ENCODE measurements around the gene MYOF.

Gene MYOF, protein sequence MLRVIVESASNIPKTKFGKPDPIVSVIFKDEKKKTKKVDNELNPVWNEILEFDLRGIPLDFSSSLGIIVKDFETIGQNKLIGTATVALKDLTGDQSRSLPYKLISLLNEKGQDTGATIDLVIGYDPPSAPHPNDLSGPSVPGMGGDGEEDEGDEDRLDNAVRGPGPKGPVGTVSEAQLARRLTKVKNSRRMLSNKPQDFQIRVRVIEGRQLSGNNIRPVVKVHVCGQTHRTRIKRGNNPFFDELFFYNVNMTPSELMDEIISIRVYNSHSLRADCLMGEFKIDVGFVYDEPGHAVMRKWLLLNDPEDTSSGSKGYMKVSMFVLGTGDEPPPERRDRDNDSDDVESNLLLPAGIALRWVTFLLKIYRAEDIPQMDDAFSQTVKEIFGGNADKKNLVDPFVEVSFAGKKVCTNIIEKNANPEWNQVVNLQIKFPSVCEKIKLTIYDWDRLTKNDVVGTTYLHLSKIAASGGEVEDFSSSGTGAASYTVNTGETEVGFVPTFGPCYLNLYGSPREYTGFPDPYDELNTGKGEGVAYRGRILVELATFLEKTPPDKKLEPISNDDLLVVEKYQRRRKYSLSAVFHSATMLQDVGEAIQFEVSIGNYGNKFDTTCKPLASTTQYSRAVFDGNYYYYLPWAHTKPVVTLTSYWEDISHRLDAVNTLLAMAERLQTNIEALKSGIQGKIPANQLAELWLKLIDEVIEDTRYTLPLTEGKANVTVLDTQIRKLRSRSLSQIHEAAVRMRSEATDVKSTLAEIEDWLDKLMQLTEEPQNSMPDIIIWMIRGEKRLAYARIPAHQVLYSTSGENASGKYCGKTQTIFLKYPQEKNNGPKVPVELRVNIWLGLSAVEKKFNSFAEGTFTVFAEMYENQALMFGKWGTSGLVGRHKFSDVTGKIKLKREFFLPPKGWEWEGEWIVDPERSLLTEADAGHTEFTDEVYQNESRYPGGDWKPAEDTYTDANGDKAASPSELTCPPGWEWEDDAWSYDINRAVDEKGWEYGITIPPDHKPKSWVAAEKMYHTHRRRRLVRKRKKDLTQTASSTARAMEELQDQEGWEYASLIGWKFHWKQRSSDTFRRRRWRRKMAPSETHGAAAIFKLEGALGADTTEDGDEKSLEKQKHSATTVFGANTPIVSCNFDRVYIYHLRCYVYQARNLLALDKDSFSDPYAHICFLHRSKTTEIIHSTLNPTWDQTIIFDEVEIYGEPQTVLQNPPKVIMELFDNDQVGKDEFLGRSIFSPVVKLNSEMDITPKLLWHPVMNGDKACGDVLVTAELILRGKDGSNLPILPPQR (N-terminal part only)

DNA sequence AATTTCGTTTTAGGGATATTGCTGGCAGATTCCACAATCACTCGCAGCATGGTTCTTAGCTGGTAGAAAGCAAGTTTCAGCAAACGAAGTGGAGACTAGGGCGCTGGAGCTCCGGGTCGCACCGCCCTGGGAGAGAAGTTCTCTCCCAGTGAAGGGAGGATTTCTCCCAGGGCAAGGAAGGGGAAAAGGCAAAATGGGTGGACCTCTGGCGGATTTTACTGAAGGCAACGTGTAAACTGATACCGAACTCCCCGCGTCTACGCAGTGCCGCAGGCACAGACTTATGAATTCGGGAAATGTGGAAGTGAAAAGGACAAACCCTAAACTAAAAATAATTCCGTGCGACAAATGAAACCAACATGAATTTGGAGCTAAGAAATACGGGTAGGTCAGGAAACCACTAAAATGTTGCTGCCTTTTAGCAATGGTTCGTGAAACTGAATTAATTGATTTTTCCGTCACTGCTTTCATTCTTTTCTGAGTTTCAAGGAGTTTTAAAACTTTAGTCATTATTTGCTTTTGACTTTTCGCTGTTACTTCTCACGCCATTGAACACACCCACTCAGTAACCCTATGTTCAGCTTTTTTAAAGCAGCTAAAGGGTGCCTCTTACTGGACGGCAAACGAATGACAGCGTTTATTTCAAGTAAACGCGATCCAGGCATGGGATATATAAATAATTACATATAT, at the start of gene MYOF:
Gene MYOF, minus strand, starts transcription at position 190 of the 690 bp plus-strand sequence. Its CDS starts 140 bp downstream, at position 50.
- peak; percentile 84 for DNase-seq

DNA sequence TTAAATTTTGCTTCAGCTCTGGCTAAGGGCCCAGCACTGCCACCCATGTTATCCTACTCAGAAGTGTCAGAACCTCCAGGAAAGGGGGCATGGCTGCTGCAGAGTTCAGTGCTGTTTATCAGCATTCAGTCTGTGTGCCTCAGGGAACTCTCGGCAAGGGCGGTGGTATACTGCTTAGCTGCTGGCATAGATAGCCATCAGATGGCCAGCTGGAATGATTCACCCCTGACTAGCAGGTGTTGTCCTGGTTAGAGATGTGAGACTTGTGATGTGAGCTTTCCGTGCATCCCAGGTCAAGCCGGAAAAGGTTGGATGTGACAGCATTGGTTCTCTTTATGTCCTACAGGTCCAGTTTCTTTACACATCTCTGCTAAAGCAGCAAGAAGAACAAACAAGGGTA, 36.4 kb upstream of the MYOF start:
- DNase-seq = no peak

DNA sequence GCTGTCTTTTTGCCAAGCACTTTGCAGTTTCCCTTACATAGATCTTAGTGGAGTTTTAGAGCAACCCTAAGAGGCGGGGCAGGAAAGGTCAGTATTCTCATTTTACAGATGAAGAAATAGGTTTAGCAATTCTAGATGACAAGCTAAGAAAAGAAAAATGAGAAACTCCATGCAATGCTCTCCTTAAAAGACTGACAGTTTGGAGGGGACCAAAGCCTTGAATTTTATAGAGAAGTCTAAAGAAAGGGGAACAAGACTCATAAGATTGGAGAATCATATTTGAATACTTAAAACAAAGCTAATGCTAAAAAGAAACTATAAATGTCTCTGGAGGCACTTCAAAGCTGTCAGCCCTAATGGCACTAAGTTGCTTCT, 33.9 kb upstream of the MYOF start:
- no peak for DNase-seq

DNA sequence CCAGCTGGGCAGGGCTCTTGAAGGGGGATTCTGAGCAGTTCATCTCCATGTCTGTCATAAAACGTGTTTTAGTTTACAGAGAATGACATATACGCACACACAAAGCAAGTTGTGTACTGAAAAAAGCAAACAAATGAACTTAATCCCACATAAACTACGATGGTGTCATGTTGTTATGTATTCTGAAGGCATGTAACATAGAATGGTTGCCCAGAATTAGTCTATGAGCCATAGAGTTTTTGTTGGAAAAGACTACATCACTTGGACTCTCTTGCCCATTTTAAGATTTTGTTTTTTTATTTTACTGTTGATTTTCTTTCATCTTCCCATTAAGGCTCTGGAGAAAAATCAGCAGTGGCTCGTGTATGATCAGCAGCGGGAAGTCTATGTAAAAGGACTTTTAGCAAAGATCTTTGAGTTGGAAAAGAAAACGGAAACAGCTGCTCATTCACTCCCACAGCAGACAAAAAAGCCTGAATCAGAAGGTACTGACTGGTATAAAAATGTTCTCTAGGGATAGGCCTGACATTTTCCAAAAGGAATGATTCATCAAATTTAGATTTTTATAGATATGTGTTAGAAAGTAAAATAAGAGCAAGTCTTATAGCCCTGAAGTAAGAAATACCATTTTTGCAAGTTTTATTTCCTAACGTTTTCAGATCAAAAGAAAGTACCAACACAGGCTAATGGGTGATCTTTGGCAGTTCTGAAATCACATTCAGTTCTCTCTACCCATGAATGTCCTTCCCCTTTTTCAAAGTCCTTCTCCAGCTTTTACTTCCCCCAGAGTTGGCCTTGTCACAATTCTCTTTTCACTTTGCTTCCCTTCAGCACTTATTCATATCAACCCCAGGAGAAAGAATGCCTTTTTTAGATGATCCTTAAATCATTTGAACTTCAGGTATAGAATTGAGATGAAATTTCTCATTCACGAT, 33.2 kb upstream of the MYOF start:
- no peak for DNase-seq

DNA sequence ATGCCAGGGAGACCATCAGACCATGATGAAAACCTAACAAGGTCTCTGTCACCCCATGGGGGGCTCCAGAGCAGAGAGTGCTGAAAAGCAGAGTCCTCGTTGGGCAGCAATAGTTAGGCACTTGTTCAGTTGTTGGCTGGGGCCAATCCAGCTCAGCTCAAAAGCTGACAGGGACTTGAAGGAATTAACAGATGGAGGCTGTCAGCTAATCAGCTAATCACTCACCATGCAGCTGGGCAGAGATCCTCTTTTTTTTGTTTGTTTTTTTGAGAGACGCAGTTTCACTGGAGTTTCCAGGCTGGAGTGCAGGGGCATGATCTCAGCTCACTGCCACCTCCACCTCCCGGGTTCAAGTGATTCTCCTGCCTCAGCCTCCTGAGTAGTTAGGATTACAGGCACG, 32.4 kb upstream of the MYOF start:
- DNase-seq = no peak

DNA sequence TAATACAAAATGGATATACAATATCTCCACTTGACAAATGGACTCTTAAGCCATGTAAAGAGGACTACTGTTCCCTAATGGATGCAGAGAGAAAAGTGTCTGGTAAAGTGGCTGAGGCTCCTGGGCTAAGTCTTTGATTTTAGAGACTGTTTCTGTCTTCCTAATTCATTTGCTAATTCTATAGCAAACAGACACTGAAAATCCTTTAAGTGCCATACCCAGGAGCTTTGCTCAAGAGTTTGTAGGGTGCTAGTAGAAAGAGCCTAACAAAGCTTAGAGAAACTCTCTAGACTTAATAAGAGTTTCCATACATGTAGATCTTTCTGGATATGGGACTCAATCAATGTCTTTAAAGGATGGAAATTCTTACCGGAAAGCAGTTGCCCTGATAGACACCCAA, 31.0 kb upstream of the MYOF start:
- no peak for DNase-seq

DNA sequence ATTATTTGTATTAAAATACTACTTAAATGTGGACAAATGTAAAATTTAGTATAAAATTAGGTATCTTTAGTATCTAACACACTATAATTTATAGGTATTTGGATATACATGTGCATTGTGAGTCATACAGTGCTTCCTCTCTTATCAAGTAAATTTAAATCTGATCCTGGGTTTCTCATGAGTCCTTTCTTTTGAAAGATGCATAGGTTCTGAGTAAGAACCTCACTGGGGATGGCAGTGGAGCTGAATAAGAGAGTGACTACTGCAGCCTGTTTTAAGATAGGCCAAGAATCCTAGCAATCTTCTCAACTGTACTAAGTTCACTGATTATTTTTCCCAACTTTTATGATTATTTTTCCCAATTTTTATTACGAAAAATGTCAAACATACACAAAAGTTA, 30.4 kb upstream of the MYOF start:
- DNase-seq = no peak

DNA sequence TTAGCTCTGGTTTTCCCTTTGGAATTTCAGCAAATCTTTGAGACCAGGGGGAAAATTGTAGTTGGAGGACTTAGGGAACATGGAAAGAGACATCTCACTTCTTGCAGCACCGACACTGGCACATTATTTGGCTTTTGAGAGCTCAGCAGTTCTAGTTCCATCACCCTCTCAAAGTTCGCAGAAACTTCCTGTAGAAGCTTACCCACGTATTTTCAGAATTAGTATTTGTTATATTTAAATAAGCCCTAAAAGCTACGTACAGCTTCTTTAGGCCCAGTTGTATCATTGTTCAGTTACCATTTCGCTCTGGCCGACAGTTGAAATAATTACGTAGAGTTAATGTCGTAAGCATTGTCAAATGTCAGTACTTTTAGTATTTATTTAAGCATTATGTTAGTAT, 27.7 kb upstream of the MYOF start:
- no peak for DNase-seq

DNA sequence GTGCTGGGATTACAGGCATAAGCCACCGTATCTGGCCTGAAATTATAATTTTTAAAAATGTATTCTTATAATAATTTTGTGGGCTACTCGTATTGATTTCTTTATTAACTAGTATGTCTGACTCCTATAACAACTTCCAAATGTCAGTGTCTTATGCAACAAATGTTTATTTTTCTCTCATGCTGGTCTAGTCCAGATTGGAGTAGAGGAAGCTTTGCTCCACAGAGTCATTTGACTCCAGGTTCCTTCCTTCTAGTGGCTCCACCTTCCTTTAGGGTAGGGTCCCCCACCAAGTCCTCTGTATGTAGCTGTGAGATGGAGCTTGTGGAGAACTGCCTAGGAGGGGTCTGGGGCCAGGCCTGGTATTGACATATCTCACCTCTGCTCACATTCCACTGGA, 22.9 kb upstream of the MYOF start:
- DNase-seq = no peak

DNA sequence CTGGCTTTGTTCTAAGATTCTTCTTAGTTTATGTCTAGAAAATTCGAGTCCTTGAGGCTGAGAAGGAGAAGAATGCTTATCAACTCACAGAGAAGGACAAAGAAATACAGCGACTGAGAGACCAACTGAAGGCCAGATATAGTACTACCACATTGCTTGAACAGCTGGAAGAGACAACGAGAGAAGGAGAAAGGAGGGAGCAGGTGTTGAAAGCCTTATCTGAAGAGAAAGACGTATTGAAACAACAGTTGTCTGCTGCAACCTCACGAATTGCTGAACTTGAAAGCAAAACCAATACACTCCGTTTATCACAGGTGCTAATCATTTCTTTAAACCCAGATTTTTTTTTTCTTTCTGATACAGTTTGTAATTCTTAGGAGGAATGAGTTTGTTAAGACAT, 20.9 kb upstream of the MYOF start:
- no peak for DNase-seq

DNA sequence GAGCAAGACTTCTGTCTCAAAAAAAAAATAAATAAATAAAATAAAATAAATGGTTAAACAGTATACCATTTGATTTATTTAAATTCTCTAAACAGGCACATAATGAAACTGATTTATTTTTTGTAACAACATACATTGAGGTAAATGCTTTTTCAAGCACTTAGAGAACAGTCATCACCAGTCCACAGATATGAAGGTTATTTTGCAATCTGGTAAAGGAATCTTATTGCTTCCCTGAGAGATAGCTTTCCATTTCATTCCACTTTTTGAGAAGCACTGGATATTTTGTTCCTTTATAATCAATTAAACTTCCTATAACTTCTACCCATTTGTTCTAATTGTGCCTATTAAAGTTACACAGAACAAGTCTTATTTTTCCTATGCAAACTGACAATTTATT, 19.5 kb upstream of the MYOF start:
- no peak for DNase-seq

DNA sequence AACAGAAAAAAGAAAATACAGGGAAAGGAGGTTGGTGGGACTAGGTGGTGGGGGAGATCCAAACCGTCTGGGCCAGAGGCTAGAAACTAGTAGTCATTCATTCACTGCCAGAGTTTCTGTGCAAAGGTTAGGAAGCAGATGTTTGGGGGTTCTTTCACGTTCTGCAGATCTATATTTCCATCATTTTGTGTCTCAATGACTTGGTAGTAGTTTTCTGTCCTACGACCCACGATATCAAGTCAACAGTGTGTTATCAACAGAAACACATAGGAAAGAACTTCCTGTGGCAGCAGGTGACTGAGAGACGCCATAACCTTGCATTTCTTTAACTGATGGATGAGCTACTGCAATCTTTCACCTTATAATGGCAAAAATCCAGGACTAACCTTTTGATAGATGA, 16.0 kb upstream of the MYOF start:
- no peak for DNase-seq

DNA sequence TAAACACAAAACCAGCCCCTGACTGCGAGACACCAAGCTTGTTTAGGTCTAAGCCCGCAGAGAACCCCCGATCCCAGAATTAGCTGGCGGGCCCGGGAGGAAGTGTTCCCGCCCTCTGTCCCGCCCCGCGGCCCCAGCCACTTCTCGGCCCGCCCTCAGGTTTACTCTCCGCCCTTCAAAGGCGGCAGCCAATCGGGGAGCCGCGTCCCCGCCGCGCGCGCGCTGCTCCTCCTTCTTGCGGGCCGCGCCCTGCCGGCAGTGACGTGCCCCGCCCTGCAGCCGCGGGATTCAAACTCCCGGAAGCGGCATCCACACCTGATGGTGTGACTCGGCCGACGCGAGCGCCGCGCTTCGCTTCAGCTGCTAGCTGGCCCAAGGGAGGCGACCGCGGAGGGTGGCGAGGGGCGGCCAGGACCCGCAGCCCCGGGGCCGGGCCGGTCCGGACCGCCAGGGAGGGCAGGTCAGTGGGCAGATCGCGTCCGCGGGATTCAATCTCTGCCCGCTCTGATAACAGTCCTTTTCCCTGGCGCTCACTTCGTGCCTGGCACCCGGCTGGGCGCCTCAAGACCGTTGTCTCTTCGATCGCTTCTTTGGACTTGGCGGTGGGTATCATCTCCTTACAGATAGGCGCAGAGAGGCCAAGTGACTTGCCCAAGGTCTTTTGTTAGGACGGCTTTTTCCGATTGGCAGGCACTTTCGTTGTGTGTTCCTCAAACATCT, 14.3 kb upstream of the MYOF start, which contains the start of gene CEP55:
Gene CEP55, plus strand, starts transcription at position 291 of the 720 bp plus-strand sequence. CDS start 3,440 bp downstream, outside the sequence.
- peak; percentile 97 for DNase-seq

DNA sequence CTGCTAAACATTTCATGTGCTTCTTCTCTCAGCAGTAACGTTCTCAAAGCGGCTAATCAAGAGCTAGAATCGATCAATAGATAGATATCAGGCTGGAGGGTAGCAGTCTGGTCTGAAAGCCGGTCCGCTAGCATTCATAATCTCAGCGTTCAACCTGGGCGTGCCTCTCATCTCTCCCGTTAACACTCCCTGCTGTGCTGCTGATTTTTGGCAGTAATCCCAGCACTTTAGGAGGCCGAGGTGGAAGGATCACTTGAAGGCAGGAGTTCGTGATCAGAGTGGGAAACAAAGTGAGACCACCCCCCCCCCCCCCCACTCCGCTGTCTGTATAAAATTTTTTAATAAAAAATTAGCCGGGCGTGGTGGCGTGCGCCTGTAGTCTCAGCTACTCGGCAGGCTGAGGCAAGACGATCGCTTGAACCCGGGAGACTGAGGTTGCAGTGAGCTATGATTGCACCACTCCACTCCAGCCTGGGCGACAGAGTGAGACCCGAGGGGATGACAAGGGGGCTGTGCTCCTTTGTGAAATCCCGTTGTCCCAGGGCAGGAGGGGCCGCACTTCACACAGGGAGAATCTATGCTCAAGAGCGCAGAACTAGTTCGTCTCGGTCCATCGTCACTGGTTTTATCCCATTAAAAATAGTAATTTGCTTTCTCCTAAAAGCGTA, 13.7 kb upstream of the MYOF start:
- DNase-seq = peak; percentile 55

DNA sequence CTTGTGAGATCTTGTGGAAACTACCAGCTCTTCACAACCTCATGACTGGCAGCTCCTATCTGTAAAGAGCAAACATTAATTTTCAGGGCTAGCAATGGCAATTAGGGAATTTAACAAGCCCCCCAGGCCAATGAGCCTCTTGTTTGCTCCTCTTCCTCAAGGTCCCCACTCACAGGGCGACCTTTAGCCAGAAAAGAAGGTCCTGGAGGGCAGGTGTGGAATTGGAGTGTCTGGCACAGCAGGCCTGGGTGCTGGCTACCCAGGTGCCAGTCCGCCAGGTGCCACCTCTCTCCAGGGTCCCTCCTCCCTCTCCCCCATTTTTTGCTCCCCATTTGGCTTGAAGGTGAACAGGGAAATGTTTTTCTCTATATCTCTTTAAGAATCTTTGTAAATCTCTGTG, 12.4 kb upstream of the MYOF start:
- no peak for DNase-seq

DNA sequence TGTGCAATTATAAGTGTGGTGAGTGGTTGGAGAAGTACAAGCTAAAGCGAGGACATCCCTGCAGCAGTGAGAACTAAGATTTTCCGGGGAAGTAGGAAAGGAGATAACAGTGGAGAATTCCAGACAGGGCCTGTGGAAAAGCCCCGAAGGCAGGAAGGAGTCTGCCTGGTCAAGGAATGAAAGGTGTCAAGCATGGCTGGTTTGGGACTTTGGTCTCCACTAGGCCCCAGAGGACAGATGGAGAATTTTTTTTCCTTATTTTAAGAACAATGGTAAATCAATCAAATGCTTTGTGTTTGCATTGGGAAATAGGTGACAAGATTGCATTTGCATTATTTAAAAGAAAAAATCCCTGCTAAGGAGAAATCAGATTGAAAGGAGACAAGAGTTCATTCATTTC, 11.0 kb upstream of the MYOF start:
- DNase-seq = no peak

DNA sequence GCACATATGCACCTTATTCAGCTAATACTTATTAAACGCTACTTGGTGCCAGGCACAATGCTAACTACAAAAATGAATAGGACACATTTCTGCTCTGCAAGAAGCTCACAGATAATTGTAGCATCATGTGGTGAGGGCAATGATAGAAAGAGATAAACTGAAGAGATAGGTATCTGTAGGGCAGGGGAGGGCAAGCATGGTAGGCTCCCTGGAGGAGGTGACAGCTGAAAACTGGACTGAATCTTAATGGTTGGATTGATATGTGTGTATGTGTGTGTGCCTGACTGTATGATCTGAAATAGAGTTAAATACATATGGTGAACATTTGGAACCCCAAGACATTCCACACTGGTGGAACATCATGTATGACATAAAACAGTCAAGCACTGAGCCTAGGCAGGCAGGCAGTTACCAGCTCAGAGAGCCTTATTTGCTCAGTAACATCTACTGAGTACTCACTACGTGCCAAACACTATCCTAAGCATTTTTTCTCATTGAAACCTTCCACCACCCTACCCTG, 9.5 kb upstream of the MYOF start:
- no peak for DNase-seq

DNA sequence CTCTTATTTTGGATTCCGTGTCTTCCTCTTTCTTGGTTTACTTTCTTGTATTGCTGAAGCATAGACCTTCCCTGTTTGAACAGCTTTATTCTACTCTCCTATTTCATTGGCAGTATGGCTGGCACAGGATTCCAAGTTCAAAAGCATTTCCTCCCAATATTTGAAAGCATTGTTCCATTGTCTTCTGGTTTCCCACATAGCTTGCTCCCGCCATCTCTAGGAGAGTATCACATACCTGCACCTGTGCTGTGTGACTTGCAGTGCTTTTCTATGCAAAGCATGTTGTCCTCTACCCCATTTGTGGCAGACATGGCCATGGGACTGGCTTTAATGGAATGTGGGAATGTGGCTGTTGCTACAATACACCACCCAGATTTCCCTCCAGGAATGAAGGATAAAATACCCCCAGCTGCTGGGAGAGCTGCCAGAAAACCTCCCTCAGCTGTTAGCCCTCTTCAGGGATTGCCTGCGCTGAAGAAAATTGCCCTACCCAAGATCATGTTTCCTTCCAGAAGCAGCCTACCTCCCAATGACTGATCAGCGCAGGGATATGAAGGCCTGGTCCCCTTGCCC, 6.9 kb upstream of the MYOF start:
- no peak for DNase-seq

DNA sequence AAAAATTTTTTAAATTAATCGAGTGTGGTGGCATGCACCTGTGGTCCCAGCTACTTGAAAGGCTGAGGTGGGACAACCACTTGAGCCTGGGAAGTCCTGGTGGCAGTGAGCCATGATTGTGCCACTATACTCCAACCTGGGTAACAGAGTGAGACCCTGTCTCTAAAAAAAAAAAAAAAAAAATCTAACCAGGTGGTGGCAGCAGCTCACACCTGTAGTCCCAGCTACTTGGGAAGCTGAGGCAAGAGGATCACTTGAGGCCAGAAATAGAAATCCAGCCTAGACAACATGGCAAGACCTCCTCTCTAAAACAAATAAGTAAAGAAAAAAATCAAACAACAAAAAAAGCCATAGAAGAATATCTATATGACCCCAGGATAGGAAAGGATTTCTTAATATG, 3.6 kb upstream of the MYOF start:
- DNase-seq = no peak

Data from right forelimb (tissue), 1 donor.